Body of pancreas (tissue), 4 donors: Measurements from ENCODE around the gene SLC12A1. TPM values are rescaled to one million over a fixed set of nuclear protein-coding genes. Genes with fewer than 3 reads are reported as not detected.

ENCODE experiments used
- ATAC-seq: fragments of 150-250 bp; one replicate; pipeline ENCODE4 v1.9.1; 2016
- DNase-seq, 4 donors: peaks; one replicate each; pipeline ENCODE4 v3.0.0-alpha.2; 2019
- H3K27ac ChIP-seq, 4 donors: fragments of 200-600 bp; sonication (generic); 1 replicate in 3 of 4; 2 replicates in 1 of 4; pipeline versions ENCODE4 v1.5.1 to v1.6.1; 2016 to 2019; ENCODE audit warnings: mild to moderate bottlenecking in 1 of 4, mixed read lengths in 1 of 4, moderate library complexity in 1 of 4
- H3K27me3 ChIP-seq, 2 donors: fragments of 200-600 bp; sonication (generic); one replicate each; pipeline ENCODE4 v1.6.0; 2016; ENCODE audit warnings: mild to moderate bottlenecking in 1 of 2
- H3K36me3 ChIP-seq, 2 donors: fragments of 200-600 bp; sonication (generic); replicated peaks in 1 of 2; 2 replicates each; pipeline ENCODE4 v1.5.1; 2016; ENCODE audit warnings: low read depth in 2 of 2; ENCODE audit not compliant: insufficient read depth in 1 of 2
- H3K4me1 ChIP-seq: fragments of 200-600 bp; sonication (generic); one replicate; pipeline ENCODE4 v1.6.0; 2016
- H3K4me3 ChIP-seq, 2 donors: fragments of 200-600 bp; sonication (generic); 1 replicate in 1 of 2; 2 replicates in 1 of 2; pipeline ENCODE4 v1.5.1; 2016 to 2019
- H3K9me3 ChIP-seq, 3 donors: fragments of 200-600 bp; sonication (generic); 1 replicate in 2 of 3; 2 replicates in 1 of 3; pipeline ENCODE4 v1.5.1; 2016
- POLR2A ChIP-seq, 3 donors: fragments of 450-650 bp; IDR thresholded peaks; one replicate each; pipeline ENCODE4 v1.6.1; 2016; ENCODE audit warnings: antibody characterized with exemption in 3 of 3, mild to moderate bottlenecking in 2 of 3
- WGBS, 2 donors: methylation state at CpG; one replicate each; pipeline ENCODE4 v1.1.5; 2017; 5-methylcytosine and 5-hydroxymethylcytosine counted together
- intact Hi-C: fragments of 100-400 bp; cut with DNase I; formaldehyde crosslinking; loops from one replicate; pipeline ENCODE4 v1.15.1; 2023
- total RNA-seq, 2 donors: library from RNA; depleted of rRNA; stranded (reverse); fragments of >200 nt; gene quantifications; one replicate each; pipeline ENCODE4 v1.1.0, GENCODE V29; 2016
- TF ChIP-seq, protein P1 (sequence below), 7 experiments: fragments of 450-650 bp in 4 of 7; fragments of 200-600 bp in 3 of 7; sonication (generic) in 3 of 7; IDR thresholded peaks; one replicate each; pipeline ENCODE4 v1.5.1; 2016 to 2019; ENCODE audit warnings: antibody characterized with exemption in 7 of 7

SLC12A1 gene
- not detected for total RNA-seq

GRCh38 chr15:48205981-48206380, at the start of gene SLC12A1:
Gene SLC12A1 (plus strand): TSS chr15:48206302. CDS start chr15:48207720, 1,418 bp downstream.
- intact Hi-C loops, result no loop called here
- Histone ChIP-seq H3K4me3 (no peak within 1 kb of the TSS), H3K4me1 (no peaks in the 10 kb centered on the region), H3K27me3 (no peaks in the 10 kb centered on the region), H3K27ac (no peak within 1 kb of the TSS), H3K36me3 (no peaks in the 10 kb centered on the region), H3K9me3 (no peaks in the 10 kb centered on the region)
- ATAC-seq (no peak), DNase-seq (no peak)
- 95 to 96% methylated on average over 1 of the region's 1 CpG for WGBS, 2 donors
- TF ChIP-seq POLR2A (IDR thresholded peaks at IDR 0.05), result no peak
- TF ChIP-seq, protein P1, sequence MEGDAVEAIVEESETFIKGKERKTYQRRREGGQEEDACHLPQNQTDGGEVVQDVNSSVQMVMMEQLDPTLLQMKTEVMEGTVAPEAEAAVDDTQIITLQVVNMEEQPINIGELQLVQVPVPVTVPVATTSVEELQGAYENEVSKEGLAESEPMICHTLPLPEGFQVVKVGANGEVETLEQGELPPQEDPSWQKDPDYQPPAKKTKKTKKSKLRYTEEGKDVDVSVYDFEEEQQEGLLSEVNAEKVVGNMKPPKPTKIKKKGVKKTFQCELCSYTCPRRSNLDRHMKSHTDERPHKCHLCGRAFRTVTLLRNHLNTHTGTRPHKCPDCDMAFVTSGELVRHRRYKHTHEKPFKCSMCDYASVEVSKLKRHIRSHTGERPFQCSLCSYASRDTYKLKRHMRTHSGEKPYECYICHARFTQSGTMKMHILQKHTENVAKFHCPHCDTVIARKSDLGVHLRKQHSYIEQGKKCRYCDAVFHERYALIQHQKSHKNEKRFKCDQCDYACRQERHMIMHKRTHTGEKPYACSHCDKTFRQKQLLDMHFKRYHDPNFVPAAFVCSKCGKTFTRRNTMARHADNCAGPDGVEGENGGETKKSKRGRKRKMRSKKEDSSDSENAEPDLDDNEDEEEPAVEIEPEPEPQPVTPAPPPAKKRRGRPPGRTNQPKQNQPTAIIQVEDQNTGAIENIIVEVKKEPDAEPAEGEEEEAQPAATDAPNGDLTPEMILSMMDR (IDR thresholded peaks at IDR 0.05), result no peak

- intact Hi-C loops, result no loop called here
- ATAC-seq, result no peak
- TF ChIP-seq, protein P1 (IDR thresholded peaks at IDR 0.05), result no peak
- no peak for TF ChIP-seq POLR2A (IDR thresholded peaks at IDR 0.05)
- Histone ChIP-seq H3K27me3 (no peaks in the 10 kb centered on the region), H3K27ac (no peak overlapping the region), H3K9me3 (no peaks in the 10 kb centered on the region), H3K4me3 (no peak overlapping the region), H3K4me1 (no peaks in the 10 kb centered on the region), H3K36me3 (no peaks in the 10 kb centered on the region)
- DNase-seq, result no peak
- WGBS, 2 donors, result 60 to 64% methylated on average over 3 of the region's 3 CpGs
Observed at GRCh38 chr15:48168616-48169015, 37.5 kb upstream of the SLC12A1 start.

DNA sequence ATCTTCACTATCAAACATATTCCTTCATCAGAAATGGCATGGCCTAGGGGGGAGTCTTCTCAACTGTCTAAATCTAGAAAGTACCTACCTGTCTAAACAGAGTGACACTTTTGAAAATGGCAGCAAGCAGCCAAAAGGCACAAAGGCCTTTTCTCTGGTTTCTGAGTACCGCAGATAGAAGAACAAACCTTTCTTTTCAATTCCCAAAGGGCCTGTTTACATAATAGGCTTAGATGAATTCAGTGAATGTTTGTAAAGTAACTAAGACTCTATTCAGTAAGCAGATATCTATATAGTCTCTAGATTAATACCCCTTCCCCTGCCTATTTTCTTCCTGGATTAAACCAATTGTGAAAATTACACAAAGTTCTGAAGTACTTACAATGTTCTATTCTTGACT, 35.1 kb upstream of the SLC12A1 start:
- Histone ChIP-seq H3K4me1 (no peaks in the 10 kb centered on the region), H3K27me3 (no peaks in the 10 kb centered on the region), H3K4me3 (no peak overlapping the region), H3K27ac (no peak overlapping the region), H3K36me3 (no peaks in the 10 kb centered on the region), H3K9me3 (no peaks in the 10 kb centered on the region)
- DNase-seq (no peak), ATAC-seq (no peak)
- 78 to 86% methylated on average over 1 of the region's 1 CpG for WGBS, 2 donors
- TF ChIP-seq, protein P1 (IDR thresholded peaks at IDR 0.05), result no peak
- TF ChIP-seq POLR2A (IDR thresholded peaks at IDR 0.05), result no peak
- intact Hi-C loops, result no loop called here

DNA sequence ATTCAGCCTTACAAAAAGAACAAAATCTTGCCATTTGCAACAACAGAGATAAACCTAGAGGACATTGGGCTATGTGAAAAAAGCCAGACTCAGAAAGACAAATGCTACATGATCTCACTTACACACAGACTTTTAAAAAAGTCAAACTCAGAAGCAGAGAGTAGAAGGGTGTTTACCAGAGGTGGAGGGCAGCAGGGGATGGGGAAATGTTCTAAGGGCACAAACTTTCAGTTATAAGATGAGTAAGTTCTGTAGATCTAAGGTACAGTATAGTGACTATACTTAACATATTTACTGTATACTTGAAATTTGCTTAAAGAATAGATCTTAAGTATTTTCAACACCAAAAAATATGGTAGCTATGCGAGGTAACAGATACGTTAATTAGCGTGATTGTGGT, 31.0 kb upstream of the SLC12A1 start:
- Histone ChIP-seq H3K4me3 (no peak overlapping the region), H3K27me3 (no peaks in the 10 kb centered on the region), H3K36me3 (no peaks in the 10 kb centered on the region), H3K4me1 (peaks cover 9% of the 10 kb centered on the region), H3K9me3 (no peaks in the 10 kb centered on the region), H3K27ac (no peak overlapping the region)
- WGBS, 2 donors, result 89 to 92% methylated on average over 3 of the region's 3 CpGs
- ATAC-seq (no peak), DNase-seq (no peak)
- intact Hi-C loops, result no loop called here
- TF ChIP-seq POLR2A (IDR thresholded peaks at IDR 0.05), result no peak
- TF ChIP-seq, protein P1 (IDR thresholded peaks at IDR 0.05), result no peak

GRCh38 chr15:48176112-48176511, 30.0 kb upstream of the SLC12A1 start:
- Histone ChIP-seq H3K27ac (no peak overlapping the region), H3K36me3 (no peaks in the 10 kb centered on the region), H3K9me3 (no peaks in the 10 kb centered on the region), H3K27me3 (no peaks in the 10 kb centered on the region), H3K4me1 (peaks cover 9% of the 10 kb centered on the region), H3K4me3 (no peak overlapping the region)
- ATAC-seq (no peak), DNase-seq (no peak)
- intact Hi-C loops, result no loop called here
- 82 to 86% methylated on average over 4 of the region's 4 CpGs for WGBS, 2 donors
- no peak for TF ChIP-seq POLR2A (IDR thresholded peaks at IDR 0.05)
- TF ChIP-seq, protein P1 (IDR thresholded peaks at IDR 0.05), result no peak
